Erythroblast (primary cell): ENCODE measurements around the gene HIGD1C.

Source experiments
- GATA1 ChIP-seq: IDR thresholded peaks from 2 replicates; pipeline ENCODE4 v1.6.1; 2011; ENCODE audit warnings: low read depth, mild to moderate bottlenecking, control low read depth, low read length, moderate library complexity
- POLR2A ChIP-seq: IDR thresholded peaks from 2 replicates; pipeline ENCODE4 v1.6.1; 2011; ENCODE audit warnings: mild to moderate bottlenecking, low read length

DNA sequence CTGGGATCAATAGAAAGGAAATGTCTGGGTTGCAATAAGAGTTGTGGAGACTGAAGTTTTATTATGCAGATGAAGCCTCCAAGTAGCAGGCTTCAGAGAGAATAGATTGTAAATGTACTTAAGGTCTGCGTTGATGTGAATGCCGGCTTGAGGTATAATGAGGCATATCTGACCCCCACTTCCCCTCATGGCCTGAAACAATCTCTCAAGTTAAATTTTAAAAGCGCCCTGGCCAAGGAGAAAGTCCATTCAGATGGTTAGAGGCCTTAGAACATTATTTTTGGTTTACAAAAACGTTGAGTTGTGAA, 28.3 kb upstream of the HIGD1C start:
- no peak for TF ChIP-seq POLR2A
- TF ChIP-seq GATA1 = no peak
